GM19099 (cell line): ENCODE data around the gene NIBAN1.

Source experiments
- POLR2A ChIP-seq: IDR thresholded peaks from 3 replicates; pipeline ENCODE4 v1.6.1; 2011; ENCODE audit warnings: low read depth; ENCODE audit not compliant: insufficient read length; ENCODE audit errors: extremely low read depth

The NIBAN1 gene

DNA sequence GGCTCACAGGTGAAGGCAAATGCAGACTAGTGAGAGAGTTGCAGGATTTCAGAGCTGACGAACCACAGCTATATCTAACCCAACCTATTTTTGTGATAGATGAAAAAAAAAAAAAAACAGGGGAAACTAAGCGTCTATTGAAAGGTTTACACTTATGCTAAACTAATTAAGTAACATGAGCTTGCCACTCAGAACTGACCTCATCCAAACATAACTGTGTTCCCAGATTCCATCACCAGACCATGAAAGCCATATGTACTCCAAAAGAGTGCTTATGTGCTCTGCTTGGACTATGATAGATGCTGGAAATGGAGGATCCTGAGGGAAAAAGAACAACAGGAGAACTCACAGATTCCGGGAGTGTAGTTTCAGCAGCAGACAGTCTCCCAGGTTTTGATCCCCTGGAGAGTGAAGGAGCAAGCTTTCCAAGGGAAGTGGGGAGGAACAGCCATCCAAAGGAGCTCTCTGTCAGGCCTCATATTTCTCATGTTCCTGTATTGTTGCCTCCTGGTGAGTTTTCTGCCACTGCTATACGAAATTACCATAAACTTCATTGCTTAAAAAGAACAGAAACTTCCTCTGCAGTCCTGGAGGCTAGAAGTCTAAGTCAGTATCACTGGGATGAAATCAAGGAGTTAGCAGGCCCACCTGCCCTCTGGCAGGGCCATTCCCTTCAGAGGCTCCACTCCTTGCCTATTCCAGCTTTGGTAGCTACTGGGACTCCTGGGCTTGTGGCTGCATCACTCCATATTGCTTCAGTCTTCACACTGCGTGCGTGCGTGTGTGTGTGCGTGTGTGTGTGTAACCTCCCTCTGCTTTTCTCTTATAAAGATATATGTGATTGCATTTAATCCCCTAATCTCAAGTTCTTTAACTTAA, 38.1 kb downstream of the NIBAN1 start:
- no peak for TF ChIP-seq POLR2A

GRCh38 chr1:184933944-184934343, 40.4 kb downstream of the NIBAN1 start:
- TF ChIP-seq POLR2A, result no peak

DNA sequence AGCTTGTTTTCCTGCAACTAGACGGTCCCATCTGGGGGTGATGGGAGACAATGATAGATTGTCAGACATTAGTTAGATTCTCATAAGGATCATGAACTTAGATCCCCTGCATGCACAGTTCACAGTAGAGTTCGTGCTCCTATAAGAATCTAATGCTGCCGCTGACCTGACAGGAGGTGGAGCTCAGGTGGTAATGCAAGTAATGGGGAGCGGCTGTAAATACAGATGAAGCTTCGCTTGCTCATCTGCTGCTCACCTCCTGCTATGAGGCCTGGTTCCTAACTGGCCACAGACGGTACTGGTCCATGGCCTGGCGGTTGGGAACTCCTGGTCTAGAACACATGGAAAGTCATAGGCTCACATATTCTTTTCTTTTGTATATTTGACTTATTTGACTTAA, 42.0 kb downstream of the NIBAN1 start:
- no peak for TF ChIP-seq POLR2A

- no peak for TF ChIP-seq POLR2A
Observed at GRCh38 chr1:184931566-184931965, 42.7 kb downstream of the NIBAN1 start.

- TF ChIP-seq POLR2A, result no peak
Observed at GRCh38 chr1:184930645-184931044, 43.7 kb downstream of the NIBAN1 start.

DNA sequence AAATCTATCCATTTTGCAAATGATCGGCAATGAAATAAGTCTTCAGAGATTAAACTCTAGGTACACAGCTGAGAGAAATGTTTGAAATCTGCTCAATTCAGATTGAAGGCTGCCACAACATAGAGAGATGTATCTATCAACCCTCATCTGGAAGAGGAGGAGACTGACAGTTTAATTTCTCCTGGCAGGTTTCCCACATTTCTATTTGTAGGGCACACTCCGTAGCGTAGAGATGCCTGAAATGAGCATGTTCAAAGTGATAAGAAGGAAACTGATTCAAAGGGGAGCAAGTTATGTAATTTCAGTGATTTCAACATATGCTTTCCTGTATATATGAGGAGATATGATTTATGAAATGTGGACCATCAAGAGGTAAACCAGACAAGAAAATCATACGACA, 44.1 kb downstream of the NIBAN1 start:
- TF ChIP-seq POLR2A, result no peak

GRCh38 chr1:184929711-184930202, 44.6 kb downstream of the NIBAN1 start:
- TF ChIP-seq POLR2A, result no peak

GRCh38 chr1:184928394-184928793, 45.9 kb downstream of the NIBAN1 start:
- TF ChIP-seq POLR2A, result no peak
